HEK293T (cell line): ENCODE measurements around the gene ATOH8.

Experiments
- ARNT ChIP-seq: fragments of 450-650 bp; IDR thresholded peaks from 2 replicates; pipeline ENCODE4 v1.6.1; 2017; ENCODE audit warnings: mild to moderate bottlenecking
- CTBP1 ChIP-seq: fragments of 450-650 bp; IDR thresholded peaks from 2 replicates; pipeline ENCODE4 v1.6.1; 2016; ENCODE audit warnings: borderline replicate concordance
- HDGF ChIP-seq: fragments of 450-650 bp; IDR thresholded peaks from 2 replicates; pipeline ENCODE4 v1.6.1; 2017; ENCODE audit warnings: antibody characterized with exemption, borderline replicate concordance
- TARDBP ChIP-seq: fragments of 450-650 bp; IDR thresholded peaks from 2 replicates; pipeline ENCODE4 v1.6.1; 2016
- ZNF384 ChIP-seq: fragments of 450-650 bp; IDR thresholded peaks from 2 replicates; pipeline ENCODE4 v1.6.1; 2016

DNA sequence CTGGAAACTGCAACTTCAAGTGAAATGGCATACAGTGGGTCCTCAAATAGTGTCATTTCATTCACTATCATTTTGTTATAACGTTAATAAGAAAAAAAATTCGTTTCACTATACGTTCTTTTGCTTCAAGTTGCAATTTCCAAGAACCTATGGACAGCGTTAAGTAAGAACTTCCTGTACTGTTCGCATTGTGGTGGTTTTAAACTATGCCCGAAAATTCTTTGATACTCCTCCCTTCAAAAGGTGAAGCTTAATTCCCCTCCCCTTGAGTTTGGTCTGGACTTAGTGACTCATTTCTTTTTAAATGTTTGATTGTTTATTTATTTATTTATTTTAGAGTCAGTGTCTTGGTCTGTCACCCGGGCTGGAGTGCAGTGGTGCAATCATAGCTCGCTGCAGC, 39.0 kb upstream of the ATOH8 start:
- no peak for TF ChIP-seq ZNF384
- no peak for TF ChIP-seq HDGF
- TF ChIP-seq TARDBP: no peak
- TF ChIP-seq ARNT: no peak
- TF ChIP-seq CTBP1: no peak
